B cell (primary cell): ENCODE measurements around the gene PIH1D1. TPM values are rescaled to one million over a fixed set of nuclear protein-coding genes. Genes with fewer than 3 reads are reported as not detected.

ENCODE experiments used
- ATAC-seq: fragments of 200-7000 bp; cut with Tn5 transposase; one replicate; pipeline ENCODE4 v1.10.0; 2021; ENCODE audit warnings: low read depth, mild to moderate bottlenecking, moderate number of reproducible peaks, moderate library complexity
- CTCF ChIA-PET: fragments of 350-600 bp; sonication (Branson Sonifier 250); formaldehyde crosslinking; loops from one replicate; lab custom pipeline; 2021; ENCODE audit warnings: antibody characterized with exemption, inconsistent platforms; lab: Charles Lee
- POLR2A ChIA-PET: fragments of 350-600 bp; sonication (Branson Sonifier 250); formaldehyde crosslinking; loops from one replicate; lab custom pipeline; 2021; ENCODE audit warnings: antibody characterized with exemption; lab: Charles Lee
- DNase-seq: peaks from one replicate; pipeline ENCODE4 v3.0.0; 2013
- H2AFZ ChIP-seq: 2 replicates; pipeline ENCODE4 v1.6.1; 2012; ENCODE audit warnings: mild to moderate bottlenecking, low read depth, low read length; ENCODE audit not compliant: insufficient read depth, poor library complexity, severe bottlenecking
- H3K27ac ChIP-seq, 2 donors: 1 replicate in 1 of 2; 2 replicates in 1 of 2; pipeline ENCODE4 v1.5.1; 2012 to 2013; ENCODE audit warnings: low read length in 2 of 2, mild to moderate bottlenecking in 2 of 2, moderate library complexity in 1 of 2
- H3K27me3 ChIP-seq, 4 experiments: fragments of 200-600 bp in 1 of 4; sonication (generic) in 1 of 4; replicated peaks in 1 of 4; 1 replicate in 2 of 4; 2 replicates in 2 of 4; pipeline versions ENCODE4 v1.6.1 to v1.7.0; 2013 to 2016; ENCODE audit warnings: low read length in 3 of 4, mild to moderate bottlenecking in 2 of 4, mixed read lengths in 1 of 4, moderate library complexity in 1 of 4; ENCODE audit not compliant: insufficient read depth in 4 of 4, control insufficient read depth in 3 of 4; ENCODE audit errors: control extremely low read depth in 1 of 4
- H3K36me3 ChIP-seq, 2 experiments: replicated peaks in 1 of 2; 1 replicate in 1 of 2; 2 replicates in 1 of 2; pipeline versions ENCODE4 v1.6.1 to v1.7.1; 2013; ENCODE audit warnings: low read length in 1 of 2; ENCODE audit not compliant: insufficient read depth in 2 of 2, control insufficient read depth in 1 of 2; ENCODE audit errors: control extremely low read depth in 1 of 2, extremely low read depth in 1 of 2
- H3K4me1 ChIP-seq, 2 donors: fragments of 200-600 bp in 1 of 2; sonication (generic) in 1 of 2; 1 replicate in 1 of 2; 2 replicates in 1 of 2; pipeline versions ENCODE4 v1.5.1 to v1.6.1; 2013 to 2017; ENCODE audit warnings: low read length in 2 of 2; ENCODE audit not compliant: control insufficient read depth in 2 of 2, insufficient read depth in 2 of 2
- H3K4me2 ChIP-seq: replicated peaks from 2 replicates; pipeline ENCODE3; 2012; ENCODE audit warnings: mild to moderate bottlenecking, low read depth, low read length; ENCODE audit not compliant: poor library complexity, severe bottlenecking
- H3K4me3 ChIP-seq, 5 experiments: fragments of 200-600 bp in 1 of 5; sonication (generic) in 1 of 5; 1 replicate in 3 of 5; 2 replicates in 2 of 5; pipeline versions ENCODE4 v1.5.1 to v1.7.0; 2011 to 2016; ENCODE audit warnings: low read length in 4 of 5, mild to moderate bottlenecking in 4 of 5, low read depth in 2 of 5, control low read depth in 1 of 5, moderate library complexity in 1 of 5; ENCODE audit not compliant: insufficient read depth in 1 of 5; ENCODE audit errors: control extremely low read depth in 1 of 5, extremely low read depth in 1 of 5
- H3K79me2 ChIP-seq: fragments of 200-600 bp; sonication (generic); one replicate; pipeline ENCODE4 v1.6.0; 2016; ENCODE audit warnings: low read length; ENCODE audit not compliant: control insufficient read depth, insufficient read depth
- H3K9ac ChIP-seq: fragments of 200-600 bp; sonication (generic); 2 replicates; pipeline ENCODE4 v1.6.1; 2017; ENCODE audit warnings: mild to moderate bottlenecking, low read length, moderate library complexity
- H3K9me3 ChIP-seq, 3 donors: one replicate each; pipeline versions ENCODE4 v1.6.1 to v1.7.1; 2013; ENCODE audit warnings: low read length in 2 of 3; ENCODE audit not compliant: control insufficient read depth in 2 of 3, insufficient read depth in 1 of 3; ENCODE audit errors: control extremely low read depth in 1 of 3
- H4K20me1 ChIP-seq: 2 replicates; pipeline ENCODE4 v1.6.0; 2012; ENCODE audit warnings: mild to moderate bottlenecking, low read length; ENCODE audit not compliant: insufficient read depth, control insufficient read depth, poor library complexity, severe bottlenecking
- H3K27ac Mint-ChIP-seq: one replicate; pipeline ENCODE4 v1.8.0; 2021; ENCODE audit warnings: mixed read lengths
- H3K27me3 Mint-ChIP-seq: one replicate; pipeline ENCODE4 v1.8.0; 2021; ENCODE audit warnings: mixed read lengths
- H3K4me1 Mint-ChIP-seq: one replicate; pipeline ENCODE4 v1.8.0; 2021; ENCODE audit warnings: mixed read lengths
- H3K4me3 Mint-ChIP-seq: one replicate; pipeline ENCODE4 v1.8.0; 2021; ENCODE audit warnings: mixed read lengths
- H3K9me3 Mint-ChIP-seq: one replicate; pipeline ENCODE4 v1.8.0; 2022; ENCODE audit warnings: mixed read lengths; ENCODE audit not compliant: insufficient read depth
- CTCF ChIP-seq: fragments of 200-600 bp; IDR thresholded peaks from one replicate; pipeline ENCODE4 v1.8.0; 2022; ENCODE audit warnings: antibody characterized with exemption, mild to moderate bottlenecking
- EZH2 ChIP-seq: IDR thresholded peaks from 2 replicates; pipeline ENCODE4 v1.6.1; 2012; ENCODE audit warnings: borderline replicate concordance, low read depth, mild to moderate bottlenecking, moderate library complexity, low read length; ENCODE audit not compliant: insufficient read depth, poor library complexity, severe bottlenecking
- WGBS: methylation state at CpG from one replicate; pipeline ENCODE4 v1.1.5; 2013; ENCODE audit warnings: missing lambda C conversion rate; ENCODE audit not compliant: insufficient coverage; 5-methylcytosine and 5-hydroxymethylcytosine counted together
- intact Hi-C: fragments of 100-400 bp; cut with micrococcal nuclease; formaldehyde crosslinking; loops from one replicate; pipeline ENCODE4 v1.10.0; 2022
- polyA plus RNA-seq: library from polyadenylated mRNA; depleted of rRNA; stranded (reverse); fragments of >200 nt; gene quantifications from 2 replicates; pipeline ENCODE4 v1.2.3, GENCODE V29; 2012
- total RNA-seq, 2 donors: library from RNA; stranded (reverse); fragments of 120-200 nt in 1 of 2; gene quantifications; 1 replicate in 1 of 2; 2 replicates in 1 of 2; pipeline versions ENCODE4 v1.2.3 to v1.2.4, GENCODE V29; 2013 to 2022

The PIH1D1 gene
- total and polyA plus RNA-seq, 2 donors (not counting 1 experiment from before 2014, with no cell fraction given) = 158 to 184 TPM

- peaks cover 0 to 21% (median under 1%) of the 10 kb centered on the region in 4 experiments for H3K27me3 ChIP-seq
- H3K27ac ChIP-seq = no peak overlapping the region
- TF ChIP-seq EZH2 (no peak), CTCF (no peak)
- no peak overlapping the region for H3K4me2 ChIP-seq
- no peak overlapping the region for H3K4me3 ChIP-seq
- 98% methylated on average over 5 of the region's 9 CpGs for WGBS
- intact Hi-C loops = no loop called here
- no peaks in the 10 kb centered on the region for H3K9me3 Mint-ChIP-seq
- no peak overlapping the region for H3K4me3 Mint-ChIP-seq
- ChIA-PET POLR2A (no interaction called here), CTCF (interaction anchor here (1.1 to 1.3 kb wide), 2 partner anchors 11 to 23 kb away, joined by 3 read pairs; partner anchors contain the start of gene GFY)
- H4K20me1 ChIP-seq = no peaks in the 10 kb centered on the region
- no peaks in the 10 kb centered on the region for H3K79me2 ChIP-seq
- peaks cover 9% of the 10 kb centered on the region for H3K27me3 Mint-ChIP-seq
- peaks cover 36 to 59% of the 10 kb centered on the region in 2 donors for H3K4me1 ChIP-seq
- no peak overlapping the region for H3K9ac ChIP-seq
- DNase-seq (no peak), ATAC-seq (no peak)
- H2AFZ ChIP-seq = no peak overlapping the region
- H3K4me1 Mint-ChIP-seq = peaks cover 52% of the 10 kb centered on the region
- no peaks in the 10 kb centered on the region for H3K36me3 ChIP-seq
- H3K9me3 ChIP-seq = peaks cover 0 to 7% (median 0%) of the 10 kb centered on the region in 3 donors
- no peak overlapping the region for H3K27ac Mint-ChIP-seq
These were observed 38.3 kb downstream of the PIH1D1 start for GRCh38 chr19:49413348-49413747.

GRCh38 chr19:49411681-49412326 lies 39.8 kb downstream of the PIH1D1 start:
- peaks cover 56% of the 10 kb centered on the region for H3K4me1 Mint-ChIP-seq
- H3K4me2 ChIP-seq = no peak overlapping the region
- 96% methylated on average over 3 of the region's 3 CpGs for WGBS

More at GRCh38 chr19:49411681-49412326, 39.8 kb downstream of the PIH1D1 start:
- no peak overlapping the region for H3K4me3 ChIP-seq
- no peaks in the 10 kb centered on the region for H4K20me1 ChIP-seq
- TF ChIP-seq CTCF (no peak), EZH2 (no peak)
- Mint-ChIP-seq H3K27me3 (no peaks in the 10 kb centered on the region), H3K9me3 (no peaks in the 10 kb centered on the region), H3K4me3 (no peak overlapping the region), H3K27ac (peak overlapping the region; percentile 59)
- ATAC-seq (no peak), DNase-seq (no peak)
- no peaks in the 10 kb centered on the region for H3K79me2 ChIP-seq
- H3K36me3 ChIP-seq = no peaks in the 10 kb centered on the region
- H3K4me1 ChIP-seq = peaks cover 39 to 57% of the 10 kb centered on the region in 2 donors
- ChIA-PET CTCF (interaction anchor here (1.2 to 4.4 kb wide), 3 partner anchors 9 to 20 kb away, joined by 4 to 25 read pairs (median 4); no protein-coding TSS in a partner anchor), POLR2A (interaction anchor here (0.7 to 1.0 kb wide), 2 partner anchors 13 to 40 kb away, joined by 3 to 5 read pairs; partner anchors contain the start of gene GFY)
- H3K27ac ChIP-seq = no peak overlapping the region
- no peak overlapping the region for H2AFZ ChIP-seq
- H3K9me3 ChIP-seq = peaks cover 0 to 7% (median 0%) of the 10 kb centered on the region in 3 donors
- intact Hi-C loops = no loop called here
- no peak overlapping the region for H3K9ac ChIP-seq
- peaks cover 0 to 6% (median 0%) of the 10 kb centered on the region in 4 experiments for H3K27me3 ChIP-seq
